AG04450 (cell line): ENCODE data around the gene CASP1. TPM values are rescaled to one million over a fixed set of nuclear protein-coding genes. Genes with fewer than 3 reads are reported as not detected.

Source experiments
- CTCF ChIA-PET: fragments of 300-600, 350-600 bp; formaldehyde crosslinking; extraction: SDS; loops from one replicate; lab custom pipeline; 2022; ENCODE audit warnings: antibody characterized with exemption, inconsistent platforms; lab: Charles Lee
- POLR2A ChIA-PET: fragments of 350-600 bp; formaldehyde crosslinking; extraction: SDS; loops from one replicate; lab custom pipeline; 2021; ENCODE audit warnings: antibody characterized with exemption, inconsistent platforms; lab: Yijun Ruan, JAX
- DNase-seq: peaks from one replicate; pipeline ENCODE4 v3.0.0-alpha.2; 2011; ENCODE audit warnings: low read depth, low spot score
- H3K27ac ChIP-seq: one replicate; pipeline ENCODE4 v1.5.1; 2012; ENCODE audit warnings: low read depth, low read length, control low read depth
- H3K27me3 ChIP-seq: one replicate; pipeline ENCODE4 v1.6.0; 2012; ENCODE audit warnings: low read length; ENCODE audit not compliant: control insufficient read depth, insufficient read depth
- H3K4me3 ChIP-seq: 2 replicates; pipeline ENCODE4 v1.5.1; 2011; ENCODE audit warnings: mild to moderate bottlenecking, low read depth, low read length, control low read depth
- H3K9me3 ChIP-seq: 2 replicates; pipeline ENCODE4 v1.5.1; 2012; ENCODE audit warnings: low read length; ENCODE audit not compliant: control insufficient read depth, insufficient read depth
- CTCF ChIP-seq: IDR thresholded peaks from 2 replicates; pipeline ENCODE4 v1.5.1; 2011; ENCODE audit warnings: low read depth, low read length, control low read depth, inconsistent platforms
- polyA plus RNA-seq: library from polyadenylated mRNA; depleted of rRNA; stranded (reverse); fragments of >200 nt; gene quantifications from 2 replicates; pipeline ENCODE4 v1.2.3, GENCODE V29; 2011

Gene CASP1
- polyA plus RNA-seq, 1 experiment, result 36.2 TPM

- no peak overlapping the region for H3K27ac ChIP-seq
- CTCF ChIA-PET, result interaction anchor here (1.1 to 1.4 kb wide), 2 partner anchors 40 to 865 kb away, joined by 3 to 10 read pairs; no protein-coding TSS in a partner anchor
- no peak for TF ChIP-seq CTCF
- no peaks in the 10 kb centered on the region for H3K9me3 ChIP-seq
- POLR2A ChIA-PET, result no interaction called here
- no peaks in the 10 kb centered on the region for H3K27me3 ChIP-seq
- no peak for DNase-seq
- H3K4me3 ChIP-seq, result no peak overlapping the region
These were observed 37.7 kb downstream of the CASP1 start for GRCh38 chr11:104997288-104997687.

GRCh38 chr11:104995001-104995408 lies 39.9 kb downstream of the CASP1 start:
- Histone ChIP-seq H3K27ac (no peak overlapping the region), H3K9me3 (no peaks in the 10 kb centered on the region), H3K27me3 (no peaks in the 10 kb centered on the region), H3K4me3 (no peak overlapping the region)
- DNase-seq, result no peak
- ChIA-PET CTCF (no interaction called here), POLR2A (no interaction called here)
- TF ChIP-seq CTCF, result no peak

- Histone ChIP-seq H3K9me3 (no peaks in the 10 kb centered on the region), H3K27ac (no peak overlapping the region), H3K4me3 (no peak overlapping the region), H3K27me3 (no peaks in the 10 kb centered on the region)
- TF ChIP-seq CTCF, result no peak
- ChIA-PET POLR2A (no interaction called here), CTCF (no interaction called here)
- DNase-seq, result no peak
These were observed 42.2 kb downstream of the CASP1 start for GRCh38 chr11:104992781-104993180.

GRCh38 chr11:104991994-104992393 lies 43.0 kb downstream of the CASP1 start:
- DNase-seq, result no peak
- ChIA-PET POLR2A (no interaction called here), CTCF (no interaction called here)
- H3K27me3 ChIP-seq, result no peaks in the 10 kb centered on the region
- no peak overlapping the region for H3K27ac ChIP-seq
- H3K9me3 ChIP-seq, result no peaks in the 10 kb centered on the region
- no peak for TF ChIP-seq CTCF
- H3K4me3 ChIP-seq, result no peak overlapping the region

GRCh38 chr11:104984808-104985207 lies 50.1 kb downstream of the CASP1 start:
- CTCF ChIA-PET, result no interaction called here
- POLR2A ChIA-PET, result no interaction called here
- TF ChIP-seq CTCF, result no peak
- no peak overlapping the region for H3K27ac ChIP-seq
- no peak for DNase-seq
- H3K4me3 ChIP-seq, result no peak overlapping the region
- H3K27me3 ChIP-seq, result no peaks in the 10 kb centered on the region
- H3K9me3 ChIP-seq, result no peaks in the 10 kb centered on the region
